ENCODE data around the gene BBIP1.

BBIP1 gene

DNA sequence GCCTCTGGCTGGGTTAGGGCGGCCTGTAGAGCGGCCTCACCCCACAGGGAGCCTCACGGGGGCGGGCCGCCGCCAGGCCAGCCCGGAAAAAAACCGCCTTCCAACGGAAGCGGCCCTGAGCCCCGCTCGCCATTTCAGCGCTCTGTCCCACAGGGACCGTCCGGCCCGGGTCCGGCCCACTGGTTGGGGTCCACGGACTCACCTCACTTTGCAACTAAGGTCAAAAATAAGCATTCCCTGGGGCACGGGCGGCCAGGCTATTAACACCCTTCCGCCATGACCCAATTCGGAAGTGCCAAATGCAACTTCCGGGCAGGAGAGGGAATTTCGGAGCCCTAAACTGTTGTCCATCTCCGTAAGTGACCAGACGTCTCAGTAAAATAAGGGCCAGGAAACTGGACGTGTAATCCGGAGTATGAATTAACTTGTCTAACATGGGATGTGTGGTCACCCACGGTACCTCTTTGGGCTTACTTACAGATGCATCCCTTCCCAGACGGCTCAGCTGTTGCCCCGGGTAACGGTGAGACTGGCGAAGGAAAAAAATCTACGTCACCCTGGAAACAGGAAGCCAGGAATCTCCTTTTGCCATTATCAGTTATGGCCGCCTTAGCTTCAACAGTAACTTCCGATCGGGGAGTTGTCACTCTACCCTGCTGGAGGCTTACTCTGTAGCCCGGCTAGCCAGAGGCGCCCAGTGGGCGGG, at the start of gene BBIP1:
Gene BBIP1 (minus strand): TSS at position 538 of the 706 bp plus-strand sequence. CDS start 1,023 bp downstream, outside the sequence.
- DNase-seq (ENCODE audit: extremely low read depth in 1 of 2, low read depth in 1 of 2): no peak

GRCh38 chr10:110967645-110968044, 48.7 kb upstream of the BBIP1 start:
- DNase-seq (ENCODE audit: extremely low read depth in 1 of 2, low read depth in 1 of 2): no peak

DNA sequence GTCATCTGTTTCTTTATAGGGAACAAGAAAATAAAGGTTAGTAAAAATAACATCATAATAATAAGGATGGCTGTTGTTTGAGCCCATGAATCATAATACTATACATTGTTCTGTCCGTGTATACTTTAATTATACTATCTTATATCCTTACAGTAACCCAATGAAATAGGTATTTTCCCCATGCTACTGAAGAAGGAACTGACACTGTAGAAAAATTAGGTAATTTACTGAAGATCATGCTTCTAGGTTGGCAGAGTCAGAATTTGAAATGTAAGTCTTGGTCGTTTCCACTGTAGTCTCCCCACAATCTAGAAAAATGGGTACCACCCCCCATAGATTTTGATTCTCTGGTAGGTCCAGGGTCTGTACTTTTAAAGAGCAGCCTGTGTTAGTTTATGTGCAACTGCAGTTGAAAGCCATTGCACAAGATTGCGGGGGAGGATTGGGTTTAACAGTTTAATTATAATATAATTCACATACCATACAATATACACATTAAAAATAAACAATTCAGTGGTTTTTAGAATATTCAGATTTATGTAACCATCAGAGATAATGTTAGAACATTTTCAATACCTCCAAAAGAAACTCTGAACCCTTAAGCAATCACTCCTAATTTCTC, 48.1 kb upstream of the BBIP1 start:
- DNase-seq (ENCODE audit: extremely low read depth in 1 of 2, low read depth in 1 of 2): no peak

DNA sequence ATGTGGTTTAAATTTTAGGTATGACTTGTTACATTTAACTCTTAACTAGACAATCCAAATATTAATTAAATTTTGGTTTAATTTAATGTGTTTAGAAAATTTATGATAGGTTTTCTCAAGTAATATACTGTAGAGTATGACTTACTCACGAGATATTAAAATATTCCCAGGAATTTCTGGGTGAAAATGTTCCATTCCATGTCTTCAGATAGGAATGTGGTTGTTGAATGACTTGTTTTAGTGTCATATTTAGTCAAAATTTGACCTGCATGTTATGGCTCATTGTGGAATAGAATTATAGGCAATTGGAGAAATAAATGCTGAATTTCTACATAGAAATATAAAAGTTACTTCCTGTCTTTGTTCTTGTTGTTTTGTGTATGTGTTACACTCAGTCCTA, 47.2 kb upstream of the BBIP1 start:
- DNase-seq (ENCODE audit: extremely low read depth in 1 of 2, low read depth in 1 of 2): no peak

GRCh38 chr10:110965216-110965615, 46.2 kb upstream of the BBIP1 start:
- DNase-seq (ENCODE audit: extremely low read depth in 1 of 2, low read depth in 1 of 2): no peak

GRCh38 chr10:110964681-110965080, 45.7 kb upstream of the BBIP1 start:
- DNase-seq (ENCODE audit: extremely low read depth in 1 of 2, low read depth in 1 of 2): no peak

- no peak for DNase-seq (ENCODE audit: extremely low read depth in 1 of 2, low read depth in 1 of 2)
Measured at GRCh38 chr10:110963162-110963561, 44.2 kb upstream of the BBIP1 start.

DNA sequence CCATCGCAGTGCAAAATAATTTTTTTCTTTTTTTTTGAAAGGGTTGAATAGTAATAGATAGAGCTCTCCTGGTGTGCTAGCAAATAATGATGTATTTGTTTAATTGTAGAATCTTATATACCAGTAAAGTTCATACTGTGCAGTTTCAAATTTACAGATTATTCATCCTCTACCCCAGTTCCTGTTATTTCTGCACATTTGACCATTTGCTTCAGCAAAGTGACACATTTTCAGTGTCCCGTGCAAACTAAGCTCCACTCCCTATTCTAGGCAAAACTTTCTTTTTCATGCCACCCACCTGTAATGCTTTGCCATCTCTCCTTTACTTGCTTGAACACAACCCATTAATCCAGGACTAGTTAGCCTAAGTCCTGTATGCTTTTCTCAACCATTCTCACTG, 43.5 kb upstream of the BBIP1 start:
- DNase-seq (ENCODE audit: extremely low read depth in 1 of 2, low read depth in 1 of 2): no peak

GRCh38 chr10:110960333-110960712, 41.3 kb upstream of the BBIP1 start:
- DNase-seq (ENCODE audit: extremely low read depth in 1 of 2, low read depth in 1 of 2): no peak

GRCh38 chr10:110959379-110960332, 40.7 kb upstream of the BBIP1 start:
- no peak for DNase-seq (ENCODE audit: extremely low read depth in 1 of 2, low read depth in 1 of 2)

GRCh38 chr10:110957606-110958005, 38.6 kb upstream of the BBIP1 start:
- no peak for DNase-seq (ENCODE audit: extremely low read depth in 1 of 2, low read depth in 1 of 2)

DNA sequence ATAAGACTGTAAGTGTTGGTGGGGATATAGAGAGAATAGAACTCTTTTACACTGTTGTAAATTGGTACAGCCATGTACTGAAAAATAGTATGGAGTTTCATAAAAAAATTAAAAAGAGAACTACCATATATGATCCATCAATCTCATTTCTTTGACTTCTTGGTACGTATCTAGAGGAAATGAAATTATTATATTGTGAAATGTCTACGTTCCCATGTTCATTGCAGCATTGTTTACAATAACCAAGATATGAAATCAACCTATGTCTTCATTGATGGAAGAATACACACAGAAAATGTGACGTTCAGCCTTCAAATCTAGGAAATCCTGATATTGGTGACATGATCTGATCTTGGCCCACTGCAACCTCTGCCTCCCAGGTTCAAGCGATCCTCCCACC, 32.4 kb upstream of the BBIP1 start:
- no peak for DNase-seq (ENCODE audit: extremely low read depth in 1 of 2, low read depth in 1 of 2)

DNA sequence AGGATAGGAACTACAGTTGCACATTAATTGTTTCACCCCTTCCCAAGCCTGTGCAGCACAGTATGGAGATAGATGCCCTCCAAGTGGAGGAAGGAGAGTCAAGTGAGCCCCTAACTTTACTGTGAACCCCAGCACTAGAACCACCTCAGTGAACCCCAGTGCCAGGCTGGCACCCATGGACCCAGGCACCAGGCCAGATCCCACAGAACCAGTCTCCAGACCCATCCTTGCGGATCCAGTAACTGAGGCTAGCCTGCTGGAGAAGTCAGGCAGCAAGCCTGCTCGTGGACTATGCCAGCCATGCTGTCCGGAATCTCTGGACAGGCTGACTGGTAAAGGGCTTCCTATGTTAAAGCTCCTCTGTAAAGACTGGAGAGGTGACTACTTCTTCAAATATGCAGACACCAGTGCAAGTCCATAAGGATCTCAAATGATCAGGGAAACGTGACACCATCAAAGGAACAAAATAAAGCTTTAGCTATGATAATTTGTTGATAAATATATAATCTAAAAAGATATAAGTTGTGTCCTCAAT, 28.1 kb upstream of the BBIP1 start:
- DNase-seq (ENCODE audit: extremely low read depth in 1 of 2, low read depth in 1 of 2): no peak

GRCh38 chr10:110946496-110946895, 27.5 kb upstream of the BBIP1 start:
- DNase-seq (ENCODE audit: extremely low read depth in 1 of 2, low read depth in 1 of 2): no peak

- no peak for DNase-seq (ENCODE audit: extremely low read depth in 1 of 2, low read depth in 1 of 2)
Measured at GRCh38 chr10:110944792-110945396, 25.9 kb upstream of the BBIP1 start.

GRCh38 chr10:110939419-110939818, 20.4 kb upstream of the BBIP1 start:
- DNase-seq (ENCODE audit: extremely low read depth in 1 of 2, low read depth in 1 of 2): no peak

GRCh38 chr10:110936757-110937156, 17.8 kb upstream of the BBIP1 start:
- DNase-seq (ENCODE audit: extremely low read depth in 1 of 2, low read depth in 1 of 2): no peak

GRCh38 chr10:110932505-110933180, 13.7 kb upstream of the BBIP1 start:
- DNase-seq (ENCODE audit: extremely low read depth in 1 of 2, low read depth in 1 of 2): no peak

DNA sequence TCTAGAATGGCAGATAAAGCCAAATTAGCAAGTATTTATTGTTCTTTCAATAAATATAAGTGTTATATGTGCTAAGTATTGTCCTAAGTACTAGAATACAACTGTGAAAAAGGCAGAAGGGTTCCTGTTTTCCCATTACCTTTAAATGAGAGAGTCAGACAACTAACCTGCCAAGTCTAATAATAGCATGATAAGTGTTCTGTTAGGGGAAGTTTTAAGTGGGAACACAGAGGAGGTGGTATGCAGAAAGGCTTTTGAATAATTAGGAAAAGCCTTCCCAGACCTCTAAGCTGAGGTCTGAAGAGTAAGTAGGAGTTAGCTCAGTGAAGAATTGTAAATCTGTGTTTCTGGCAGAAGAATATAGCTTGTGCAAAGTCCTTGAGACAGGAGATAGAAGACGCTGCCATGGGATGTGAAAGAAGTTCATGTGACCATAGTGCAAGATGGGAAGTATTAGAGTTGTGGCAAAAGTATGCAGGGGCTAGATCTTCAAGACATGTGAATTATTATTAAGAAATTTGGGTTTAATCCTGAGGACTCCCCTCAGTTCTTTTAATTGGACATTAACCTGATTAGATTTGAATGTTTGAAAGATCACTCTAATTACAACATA, 12.9 kb upstream of the BBIP1 start:
- DNase-seq (ENCODE audit: extremely low read depth in 1 of 2, low read depth in 1 of 2): no peak

- no peak for DNase-seq (ENCODE audit: extremely low read depth in 1 of 2, low read depth in 1 of 2)
Measured at GRCh38 chr10:110927461-110927860, 8.5 kb upstream of the BBIP1 start.
